Activated gamma-delta T cell (primary cell): ENCODE measurements around the gene RHBDD3.

ENCODE experiments used
- DNase-seq: peaks from one replicate; lab custom pipeline; 2025; lab: John Stamatoyannopoulos, UW

The RHBDD3 gene

DNA sequence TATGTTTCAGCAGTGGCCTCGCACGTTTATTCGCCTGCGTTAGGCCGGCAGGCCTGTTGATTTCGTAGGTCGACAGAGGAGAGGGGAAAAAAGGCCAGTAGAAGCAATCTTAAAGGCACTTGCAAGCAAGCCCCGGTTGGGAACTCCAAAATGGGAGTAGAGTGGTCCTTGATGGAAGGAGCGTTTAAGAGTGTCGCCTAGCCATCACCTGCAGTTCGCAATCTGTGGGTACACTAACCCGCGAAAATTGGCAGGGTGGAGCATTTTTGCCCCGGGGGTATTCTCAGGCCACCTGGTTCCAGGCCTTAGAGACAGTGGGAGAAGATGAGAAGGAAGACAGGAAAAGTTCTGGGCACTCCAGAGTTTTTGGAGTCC is 1.4 kb upstream of the RHBDD3 start:
- DNase-seq = no peak

GRCh38 chr22:29268511-29269229 is 889 bp upstream of the RHBDD3 start:
- DNase-seq = peak; percentile 59

GRCh38 chr22:29267462-29267857 is 321 bp downstream of the RHBDD3 start:
- DNase-seq = no peak

- DNase-seq = no peak
These were observed 968 bp downstream of the RHBDD3 start for GRCh38 chr22:29266564-29267461.

- DNase-seq = no peak
These were observed 1.9 kb downstream of the RHBDD3 start for GRCh38 chr22:29265929-29266328.

- DNase-seq = no peak
These were observed 2.5 kb downstream of the RHBDD3 start for GRCh38 chr22:29265305-29265704.

DNA sequence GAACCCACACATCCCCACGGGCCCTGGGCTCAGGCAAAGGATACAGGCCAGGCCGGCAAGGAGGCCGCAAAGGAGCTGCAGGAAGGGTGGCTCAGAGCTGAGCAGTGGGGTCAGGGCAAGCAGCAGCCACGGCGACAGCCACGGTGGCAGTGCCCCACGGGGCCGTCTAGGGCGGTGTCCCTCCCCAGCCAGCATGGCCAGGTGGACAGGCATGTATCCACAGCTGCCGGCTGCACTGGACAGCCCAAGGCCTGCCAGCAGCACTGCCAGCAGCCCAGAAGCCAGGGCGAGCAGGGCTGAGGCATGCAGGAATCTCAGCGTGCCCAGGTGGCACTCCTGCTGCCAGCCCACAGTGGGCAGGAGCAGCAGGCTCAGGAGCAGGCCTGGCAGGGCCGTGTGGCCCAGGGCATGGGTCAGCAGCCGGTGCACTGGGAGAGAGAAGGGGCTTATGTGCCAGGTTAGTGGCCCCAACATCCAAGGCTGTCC is 3.9 kb downstream of the RHBDD3 start:
- DNase-seq = no peak

GRCh38 chr22:29260601-29261315 is 7.0 kb downstream of the RHBDD3 start:
- DNase-seq = no peak

- DNase-seq = no peak
These were observed 7.7 kb downstream of the RHBDD3 start for GRCh38 chr22:29260031-29260560.

DNA sequence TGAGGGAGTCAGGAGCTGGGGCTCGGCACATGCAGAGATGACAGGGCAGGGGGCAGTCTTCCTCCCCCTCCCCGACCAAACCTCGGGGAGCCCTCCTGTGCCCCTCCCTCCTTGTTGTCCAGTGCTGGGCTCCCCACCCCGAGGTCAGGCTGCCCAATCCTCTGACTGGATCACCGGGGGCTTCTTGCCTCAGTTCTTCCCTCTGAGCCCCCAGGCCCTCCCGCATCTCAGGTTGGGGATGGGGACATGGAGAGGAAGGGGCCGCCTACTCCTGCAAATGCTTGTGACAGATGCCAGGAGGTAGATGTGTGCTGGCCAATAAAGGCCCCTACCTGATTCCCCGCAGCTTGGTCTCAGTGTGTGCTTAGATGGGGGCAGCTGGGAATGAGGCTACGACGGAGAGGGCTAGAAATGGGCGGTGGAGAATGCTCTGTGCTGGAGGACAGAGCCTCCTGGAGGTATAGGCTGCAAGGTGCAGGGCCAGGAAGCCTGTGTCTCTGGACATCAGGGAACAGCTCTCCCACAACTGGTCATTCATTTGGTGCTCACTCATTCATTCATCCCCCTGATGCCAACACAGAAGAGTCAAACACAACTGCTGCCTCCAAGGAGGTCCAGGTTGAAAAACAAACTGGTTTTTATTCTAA is 8.4 kb downstream of the RHBDD3 start:
- no peak for DNase-seq

DNA sequence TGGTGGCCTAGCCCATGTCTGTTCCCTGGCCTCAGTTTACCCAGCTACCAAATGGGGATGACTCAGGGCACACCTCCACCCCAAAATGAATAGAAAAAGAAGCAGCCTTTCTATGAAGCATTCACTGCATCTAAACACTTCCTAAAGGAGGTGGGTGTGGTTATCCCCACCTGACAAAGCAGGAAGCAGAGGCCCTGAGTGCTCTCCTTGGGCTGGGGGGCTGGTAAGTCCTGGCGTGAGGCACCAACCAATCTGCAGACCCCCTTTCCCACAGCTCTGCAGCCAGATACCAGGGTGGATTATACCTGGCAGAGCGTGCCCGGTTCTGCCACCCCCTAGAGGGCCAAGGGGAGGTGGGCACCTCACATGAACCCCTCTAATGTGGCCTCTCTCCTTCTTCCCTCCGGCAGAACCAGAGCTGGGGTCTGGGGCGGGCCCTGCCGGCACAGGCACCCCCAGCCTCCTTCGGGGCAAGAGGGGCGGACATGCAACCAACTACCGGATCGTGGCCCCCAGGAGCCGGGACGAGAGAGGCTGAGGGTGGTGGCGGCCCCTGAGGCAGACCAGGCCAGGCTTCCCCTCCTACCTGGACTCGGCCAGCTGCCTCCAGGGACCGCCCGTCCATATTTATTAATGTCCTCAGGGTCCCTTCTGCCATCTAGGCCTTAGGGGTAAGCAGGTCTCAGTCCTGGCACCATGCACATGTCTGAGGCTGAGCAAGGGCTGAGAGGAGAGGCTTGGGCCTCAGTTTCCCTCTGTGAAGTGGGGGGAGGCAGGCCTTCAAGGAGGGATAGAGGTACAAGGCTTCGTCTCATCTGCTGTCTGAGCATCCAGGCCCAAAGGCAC is 9.2 kb downstream of the RHBDD3 start:
- DNase-seq = no peak

DNA sequence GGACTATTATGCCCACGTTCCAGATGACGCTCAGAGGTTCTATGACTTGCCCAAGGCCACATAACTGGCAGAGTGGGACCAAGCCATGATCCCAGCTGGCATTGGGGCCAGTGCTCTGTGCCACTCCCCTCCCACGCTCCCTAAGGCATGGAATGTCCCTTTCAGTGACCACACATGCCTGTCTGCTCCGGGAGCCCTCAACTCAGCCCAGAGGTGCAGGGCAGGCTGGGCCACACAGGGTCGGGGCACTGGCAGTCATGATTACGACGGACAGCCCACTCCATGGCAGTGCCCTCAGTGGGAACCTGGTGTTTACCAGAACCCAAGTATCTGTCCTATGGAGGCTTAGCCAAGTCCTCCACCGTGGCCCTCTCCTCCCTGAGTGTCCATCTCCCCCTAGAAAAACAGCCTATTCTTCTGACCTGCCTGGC is 10.0 kb downstream of the RHBDD3 start:
- DNase-seq = no peak

GRCh38 chr22:29256606-29257325 is 11.0 kb downstream of the RHBDD3 start:
- no peak for DNase-seq

- no peak for DNase-seq
These were observed 12.6 kb downstream of the RHBDD3 start for GRCh38 chr22:29255064-29255621.

- no peak for DNase-seq
These were observed 13.5 kb downstream of the RHBDD3 start for GRCh38 chr22:29254286-29254660.

- DNase-seq = no peak
These were observed 14.1 kb downstream of the RHBDD3 start for GRCh38 chr22:29253561-29254285.

- no peak for DNase-seq
These were observed 15.5 kb downstream of the RHBDD3 start for GRCh38 chr22:29251981-29252911.

GRCh38 chr22:29251265-29251664 is 16.5 kb downstream of the RHBDD3 start:
- no peak for DNase-seq
